Keratinocyte (primary cell): ENCODE data around the gene GPX2. TPM values are rescaled to one million over a fixed set of nuclear protein-coding genes. Genes with fewer than 3 reads are reported as not detected.

Experiments
- DNase-seq: peaks from one replicate; pipeline ENCODE4 v3.0.0-alpha.2; 2011; ENCODE audit warnings: low read depth, missing footprints, low spot score
- FAIRE-seq: peaks from 2 replicates; lab custom pipeline; 2011; peaks lifted over from hg19 to GRCh38; lab: Jason Lieb, UNC
- H2AFZ ChIP-seq: 2 replicates; pipeline ENCODE4 v1.6.0; 2012; ENCODE audit warnings: low read length, control low read depth, inconsistent platforms; ENCODE audit not compliant: control insufficient read depth
- H3K27ac ChIP-seq: 2 replicates; pipeline ENCODE4 v1.5.1; 2011; ENCODE audit warnings: low read length; ENCODE audit not compliant: control insufficient read depth, insufficient read depth
- H3K27me3 ChIP-seq: 3 replicates; pipeline ENCODE4 v1.6.0; 2011; ENCODE audit warnings: low read length; ENCODE audit not compliant: control insufficient read depth, insufficient read depth; ENCODE audit errors: extremely low read depth
- H3K36me3 ChIP-seq, 2 experiments: 2 replicates in 1 of 2; 3 replicates in 1 of 2; pipeline ENCODE4 v1.5.1; 2011; ENCODE audit warnings: low read length in 2 of 2, mild to moderate bottlenecking in 1 of 2; ENCODE audit not compliant: control insufficient read depth in 2 of 2, insufficient read depth in 2 of 2; ENCODE audit errors: extremely low read depth in 1 of 2
- H3K4me1 ChIP-seq: 3 replicates; pipeline ENCODE4 v1.5.1; 2011; ENCODE audit warnings: low read length; ENCODE audit not compliant: control insufficient read depth, insufficient read depth; ENCODE audit errors: extremely low read depth
- H3K4me2 ChIP-seq: 3 replicates; pipeline ENCODE4 v1.6.0; 2011; ENCODE audit warnings: low read depth, low read length; ENCODE audit not compliant: control insufficient read depth, insufficient read depth; ENCODE audit errors: extremely low read depth
- H3K4me3 ChIP-seq, 3 experiments: fragments of 200-600 bp in 1 of 3; sonication (generic) in 1 of 3; 2 replicates in 2 of 3; 3 replicates in 1 of 3; pipeline ENCODE4 v1.5.1; 2011 to 2016; ENCODE audit warnings: low read length in 3 of 3, mild to moderate bottlenecking in 3 of 3, control low read depth in 2 of 3, inconsistent platforms in 1 of 3, low read depth in 1 of 3, mixed read lengths in 1 of 3, mixed run types in 1 of 3, moderate library complexity in 1 of 3; ENCODE audit not compliant: control insufficient read depth in 2 of 3, insufficient read depth in 2 of 3; ENCODE audit errors: extremely low read depth in 1 of 3
- H3K79me2 ChIP-seq: 2 replicates; pipeline ENCODE4 v1.6.0; 2012; ENCODE audit warnings: low read length; ENCODE audit not compliant: control insufficient read depth, insufficient read depth
- H3K9ac ChIP-seq: 3 replicates; pipeline ENCODE4 v1.6.0; 2011; ENCODE audit warnings: low read length; ENCODE audit not compliant: control insufficient read depth, insufficient read depth; ENCODE audit errors: extremely low read depth
- H3K9me1 ChIP-seq: 3 replicates; pipeline ENCODE4 v1.6.0; 2011; ENCODE audit warnings: low read length; ENCODE audit not compliant: control insufficient read depth, insufficient read depth; ENCODE audit errors: extremely low read depth
- H3K9me3 ChIP-seq: 2 replicates; pipeline ENCODE4 v1.5.1; 2012; ENCODE audit warnings: low read depth, low read length; ENCODE audit not compliant: control insufficient read depth
- H4K20me1 ChIP-seq: 3 replicates; pipeline ENCODE4 v1.6.0; 2011; ENCODE audit warnings: low read length; ENCODE audit not compliant: control insufficient read depth, insufficient read depth; ENCODE audit errors: extremely low read depth
- CTCF ChIP-seq, 3 experiments: IDR thresholded peaks in 1 of 3; conservative IDR thresholded peaks in 1 of 3; optimal IDR thresholded peaks in 1 of 3; 2 replicates in 2 of 3; 3 replicates in 1 of 3; pipeline versions ENCODE3 to v1.5.1; 2011; ENCODE audit warnings: low read length in 3 of 3, mild to moderate bottlenecking in 3 of 3, moderate library complexity in 2 of 3, control low read depth in 1 of 3, inconsistent platforms in 1 of 3; ENCODE audit not compliant: insufficient read depth in 2 of 3; ENCODE audit errors: extremely low read depth in 1 of 3
- EZH2 ChIP-seq: IDR thresholded peaks from one replicate; pipeline ENCODE4 v1.6.1; 2012; ENCODE audit warnings: inconsistent platforms, mild to moderate bottlenecking, low read length, moderate library complexity
- dilution Hi-C: fragments of 300-500 bp; cut with MboI; formaldehyde crosslinking; loops from one replicate; pipeline ENCODE4 v1.7.0; 2020; ENCODE audit warnings: low sequenced_read_pairs; ENCODE audit not compliant: extremely low pct_ligation_motif_present
- polyA plus RNA-seq, 5 experiments: library from polyadenylated mRNA; depleted of rRNA in 3 of 5; stranded (reverse) in 3 of 5; stranded (forward) in 1 of 5; unstranded in 1 of 5; fragments of >200 nt; gene quantifications; 1 replicate in 1 of 5; 2 replicates in 3 of 5; 3 replicates in 1 of 5; pipeline versions ENCODE4 v1.2.1 to v1.2.3, GENCODE V29; 2011 to 2012; ENCODE audit warnings: missing spikeins in 2 of 5, low read depth in 1 of 5, low replicate concordance in 1 of 5

Gene GPX2
- polyA plus RNA-seq, 1 donor (not counting 4 experiments of a cell fraction or from before 2014, with no cell fraction given) = 47.0 TPM

GRCh38 chr14:64938972-64939816 lies 3.4 kb downstream of the GPX2 start:
- Histone ChIP-seq H3K79me2 (peaks cover 4% of the 10 kb centered on the region), H3K4me2 (no peak overlapping the region), H4K20me1 (no peaks in the 10 kb centered on the region), H3K27me3 (no peaks in the 10 kb centered on the region), H3K4me1 (peaks cover 16% of the 10 kb centered on the region), H3K9me3 (no peaks in the 10 kb centered on the region), H3K9me1 (no peaks in the 10 kb centered on the region), H3K4me3 (no peak overlapping the region), H2AFZ (no peak overlapping the region), H3K36me3 (peaks cover 0 to 16% of the 10 kb centered on the region in 2 experiments), H3K27ac (no peak overlapping the region), H3K9ac (no peak overlapping the region)
- no peak for TF ChIP-seq EZH2
- no peak for TF ChIP-seq CTCF (optimal IDR thresholded peaks at IDR 0.05 in 1 of 3, IDR thresholded peaks at IDR 0.05 in 1 of 3, conservative IDR thresholded peaks at IDR 0.05 in 1 of 3; ENCODE audit: extremely low read depth in 1 of 3, insufficient read depth in 2 of 3, low read length in 3 of 3)
- dilution Hi-C loops = no loop called here
- no peak for DNase-seq
- FAIRE-seq = no peak

GRCh38 chr14:64937821-64938193 lies 4.7 kb downstream of the GPX2 start:
- no peaks in the 10 kb centered on the region for H3K27me3 ChIP-seq
- H3K9me1 ChIP-seq = no peaks in the 10 kb centered on the region
- H3K4me3 ChIP-seq = no peak overlapping the region
- no peaks in the 10 kb centered on the region for H4K20me1 ChIP-seq
- H3K27ac ChIP-seq = no peak overlapping the region
- TF ChIP-seq EZH2 (no peak), CTCF (optimal IDR thresholded peaks at IDR 0.05 in 1 of 3, IDR thresholded peaks at IDR 0.05 in 1 of 3, conservative IDR thresholded peaks at IDR 0.05 in 1 of 3; ENCODE audit: extremely low read depth in 1 of 3, insufficient read depth in 2 of 3, low read length in 3 of 3) (peak in 2 of 3 experiments; percentile 10 to 20)
- DNase-seq (no peak), FAIRE-seq (no peak)
- H3K4me1 ChIP-seq = peaks cover 10% of the 10 kb centered on the region
- H3K36me3 ChIP-seq = peaks cover 3 to 11% of the 10 kb centered on the region in 2 experiments
- dilution Hi-C loops = no loop called here
- no peak overlapping the region for H3K9ac ChIP-seq
- no peak overlapping the region for H2AFZ ChIP-seq
- no peak overlapping the region for H3K4me2 ChIP-seq
- peaks cover 4% of the 10 kb centered on the region for H3K79me2 ChIP-seq
- H3K9me3 ChIP-seq = no peaks in the 10 kb centered on the region
